Esophagus mucosa (tissue), 1 donor: ENCODE measurements around the gene DNAJC4. TPM values are rescaled to one million over a fixed set of nuclear protein-coding genes. Genes with fewer than 3 reads are reported as not detected.

ENCODE experiments used
- ATAC-seq: fragments of 200-7000 bp; cut with Tn5 transposase; one replicate; pipeline ENCODE4 v1.9.1; 2020
- total RNA-seq: library from RNA; stranded (reverse); gene quantifications from one replicate; pipeline ENCODE4 v1.2.4, GENCODE V29; 2023
- donor health status: DM: yes; HTN: yes; CAD: no.

The DNAJC4 gene
- total RNA-seq, 1 donor from 2014 or later, result 16.7 TPM

GRCh38 chr11:64281957-64282770 lies 51.8 kb downstream of the DNAJC4 start:
- ATAC-seq, result no peak

- ATAC-seq, result no peak
Observed at GRCh38 chr11:64283092-64283491, 52.7 kb downstream of the DNAJC4 start.

Other genes with a start within 250 kb of the DNAJC4 start
- 78.9 TPM for gene OTUB1, start 244.1 kb upstream of the DNAJC4 start, total RNA-seq
- not detected for gene FLRT1, start 194.6 kb upstream of the DNAJC4 start, total RNA-seq
- 22.9 TPM for gene MACROD1, start 64.4 kb upstream of the DNAJC4 start, total RNA-seq
- 74.2 TPM for gene STIP1, start 44.4 kb upstream of the DNAJC4 start, total RNA-seq
- gene FERMT3, start 23.8 kb upstream of the DNAJC4 start, total RNA-seq, result 2.4 TPM
- gene TRPT1, start 4.4 kb upstream of the DNAJC4 start, total RNA-seq, result 25.1 TPM
- gene NUDT22, start 4.3 kb upstream of the DNAJC4 start, total RNA-seq, result 59.9 TPM
- gene VEGFB, start 4.0 kb downstream of the DNAJC4 start, total RNA-seq, result 45.2 TPM
- gene FKBP2, start 10.5 kb downstream of the DNAJC4 start, total RNA-seq, result 40.7 TPM
- gene PPP1R14B, start 16.4 kb downstream of the DNAJC4 start, total RNA-seq, result 265 TPM
- 43.9 TPM for gene PLCB3, start 21.0 kb downstream of the DNAJC4 start, total RNA-seq
- 45.4 TPM for gene BAD, start 54.1 kb downstream of the DNAJC4 start, total RNA-seq
- gene GPR137, start 55.3 kb downstream of the DNAJC4 start, total RNA-seq, result 18.5 TPM
- not detected for gene KCNK4, start 60.8 kb downstream of the DNAJC4 start, total RNA-seq
- gene CATSPERZ, start 69.8 kb downstream of the DNAJC4 start, total RNA-seq, result 1.3 TPM
- gene ESRRA, start 75.0 kb downstream of the DNAJC4 start, total RNA-seq, result 63.2 TPM
- 181 TPM for gene TRMT112, start 87.0 kb downstream of the DNAJC4 start, total RNA-seq
- 331 TPM for gene PRDX5, start 87.6 kb downstream of the DNAJC4 start, total RNA-seq
- 4.5 TPM for gene CCDC88B, start 109.7 kb downstream of the DNAJC4 start, total RNA-seq
- gene RPS6KA4, start 128.6 kb downstream of the DNAJC4 start, total RNA-seq, result 36.2 TPM